ENCODE data around the gene CFAP100. TPM values are rescaled to one million over a fixed set of nuclear protein-coding genes. Genes with fewer than 3 reads are reported as not detected.

The CFAP100 gene
- total and polyA plus RNA-seq, 9 of the 15 experiments (the other 6 are each of a cell fraction or from before 2014, with no cell fraction given) = not detected

DNA sequence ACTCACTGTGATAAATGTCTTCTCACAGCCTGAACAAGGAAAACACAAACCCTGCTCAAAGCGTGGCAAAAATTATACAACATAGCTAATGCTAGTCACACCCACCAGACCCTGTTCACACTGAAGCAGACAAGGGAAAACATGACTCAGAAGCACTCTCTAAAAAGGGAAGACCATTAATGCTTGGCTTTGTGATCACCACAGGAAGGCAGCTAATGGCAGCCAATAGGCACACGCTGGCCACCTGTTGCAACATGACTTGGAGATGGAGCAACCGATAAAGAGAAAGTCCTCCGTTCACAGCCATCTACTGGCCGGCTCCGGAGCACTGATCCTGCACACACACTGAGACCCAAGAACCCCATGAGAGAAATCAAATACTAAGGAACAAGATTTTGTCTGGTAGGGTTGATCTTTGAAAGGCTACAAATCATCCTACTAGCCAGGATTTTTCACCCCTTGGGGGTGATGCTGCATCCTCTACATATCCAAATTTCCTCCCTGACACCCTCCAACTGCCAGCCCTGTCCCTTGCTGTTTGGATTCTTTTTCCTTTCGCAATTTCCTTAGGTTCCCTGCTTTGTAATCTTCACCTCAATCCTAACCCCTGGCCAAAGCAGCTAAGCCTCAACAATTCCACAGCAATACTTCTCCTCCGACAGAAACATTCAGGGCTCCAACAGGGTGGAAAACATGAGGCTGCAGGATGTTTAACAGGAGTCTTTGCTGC, 77.7 kb downstream of the CFAP100 start (continued):
- no peak for TF ChIP-seq EWSR1 (IDR thresholded peaks at IDR 0.05; ENCODE audit: borderline replicate concordance, low read depth, partially characterized antibody)
- TF ChIP-seq SPI1 (IDR thresholded peaks at IDR 0.05; ENCODE audit: borderline replicate concordance, low read depth, low read length) = peak; percentile 77; the same call in 1 of the 2 replicates
- no peak for TF ChIP-seq ZNF121 (CRISPR knock-in tag; conservative IDR thresholded peaks at IDR 0.05)
- TF ChIP-seq PPARD (CRISPR knock-in tag; IDR thresholded peaks at IDR 0.05) = no peak
- TF ChIP-seq XRCC4 (IDR thresholded peaks at IDR 0.05; ENCODE audit: extremely low read depth, insufficient read depth, insufficient read length) = no peak
- TF ChIP-seq, protein P1, sequence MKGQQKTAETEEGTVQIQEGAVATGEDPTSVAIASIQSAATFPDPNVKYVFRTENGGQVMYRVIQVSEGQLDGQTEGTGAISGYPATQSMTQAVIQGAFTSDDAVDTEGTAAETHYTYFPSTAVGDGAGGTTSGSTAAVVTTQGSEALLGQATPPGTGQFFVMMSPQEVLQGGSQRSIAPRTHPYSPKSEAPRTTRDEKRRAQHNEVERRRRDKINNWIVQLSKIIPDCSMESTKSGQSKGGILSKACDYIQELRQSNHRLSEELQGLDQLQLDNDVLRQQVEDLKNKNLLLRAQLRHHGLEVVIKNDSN (CRISPR knock-in tag; IDR thresholded peaks at IDR 0.05) = no peak
- TF ChIP-seq, protein P2, sequence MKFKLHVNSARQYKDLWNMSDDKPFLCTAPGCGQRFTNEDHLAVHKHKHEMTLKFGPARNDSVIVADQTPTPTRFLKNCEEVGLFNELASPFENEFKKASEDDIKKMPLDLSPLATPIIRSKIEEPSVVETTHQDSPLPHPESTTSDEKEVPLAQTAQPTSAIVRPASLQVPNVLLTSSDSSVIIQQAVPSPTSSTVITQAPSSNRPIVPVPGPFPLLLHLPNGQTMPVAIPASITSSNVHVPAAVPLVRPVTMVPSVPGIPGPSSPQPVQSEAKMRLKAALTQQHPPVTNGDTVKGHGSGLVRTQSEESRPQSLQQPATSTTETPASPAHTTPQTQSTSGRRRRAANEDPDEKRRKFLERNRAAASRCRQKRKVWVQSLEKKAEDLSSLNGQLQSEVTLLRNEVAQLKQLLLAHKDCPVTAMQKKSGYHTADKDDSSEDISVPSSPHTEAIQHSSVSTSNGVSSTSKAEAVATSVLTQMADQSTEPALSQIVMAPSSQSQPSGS (CRISPR knock-in tag; IDR thresholded peaks at IDR 0.05) = no peak
- TF ChIP-seq FOXJ2 (tag; IDR thresholded peaks at IDR 0.05) = no peak
- TF ChIP-seq ZBTB1 (CRISPR knock-in tag; IDR thresholded peaks at IDR 0.05; ENCODE audit: borderline replicate concordance, low read depth) = no peak
- peak; percentile 93 for TF ChIP-seq FOSL1 (tag; conservative IDR thresholded peaks at IDR 0.05)
- 0 out of 2 replicates have a peak, but pooled peaks have one; percentile 49 for TF ChIP-seq NBN (IDR thresholded peaks at IDR 0.05; ENCODE audit: low read depth)
- TF ChIP-seq, protein P3, sequence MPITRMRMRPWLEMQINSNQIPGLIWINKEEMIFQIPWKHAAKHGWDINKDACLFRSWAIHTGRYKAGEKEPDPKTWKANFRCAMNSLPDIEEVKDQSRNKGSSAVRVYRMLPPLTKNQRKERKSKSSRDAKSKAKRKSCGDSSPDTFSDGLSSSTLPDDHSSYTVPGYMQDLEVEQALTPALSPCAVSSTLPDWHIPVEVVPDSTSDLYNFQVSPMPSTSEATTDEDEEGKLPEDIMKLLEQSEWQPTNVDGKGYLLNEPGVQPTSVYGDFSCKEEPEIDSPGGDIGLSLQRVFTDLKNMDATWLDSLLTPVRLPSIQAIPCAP (CRISPR knock-in tag; IDR thresholded peaks at IDR 0.05; ENCODE audit: borderline replicate concordance) = no peak
- no peak for TF ChIP-seq ZNF384 (IDR thresholded peaks at IDR 0.05; ENCODE audit: low read depth, low read length)
- no peak for TF ChIP-seq POLR2A (conservative IDR thresholded peaks at IDR 0.05)
- TF ChIP-seq FOXK2 (conservative IDR thresholded peaks at IDR 0.05 in 1 of 2, IDR thresholded peaks at IDR 0.05 in 1 of 2; ENCODE audit: low read depth in 2 of 2) = peak in 1 of 2 experiments; percentile 78; a peak in 2 of 4 replicates
- TF ChIP-seq CAMTA2 (CRISPR knock-in tag; conservative IDR thresholded peaks at IDR 0.05) = no peak
- TF ChIP-seq, protein P4, sequence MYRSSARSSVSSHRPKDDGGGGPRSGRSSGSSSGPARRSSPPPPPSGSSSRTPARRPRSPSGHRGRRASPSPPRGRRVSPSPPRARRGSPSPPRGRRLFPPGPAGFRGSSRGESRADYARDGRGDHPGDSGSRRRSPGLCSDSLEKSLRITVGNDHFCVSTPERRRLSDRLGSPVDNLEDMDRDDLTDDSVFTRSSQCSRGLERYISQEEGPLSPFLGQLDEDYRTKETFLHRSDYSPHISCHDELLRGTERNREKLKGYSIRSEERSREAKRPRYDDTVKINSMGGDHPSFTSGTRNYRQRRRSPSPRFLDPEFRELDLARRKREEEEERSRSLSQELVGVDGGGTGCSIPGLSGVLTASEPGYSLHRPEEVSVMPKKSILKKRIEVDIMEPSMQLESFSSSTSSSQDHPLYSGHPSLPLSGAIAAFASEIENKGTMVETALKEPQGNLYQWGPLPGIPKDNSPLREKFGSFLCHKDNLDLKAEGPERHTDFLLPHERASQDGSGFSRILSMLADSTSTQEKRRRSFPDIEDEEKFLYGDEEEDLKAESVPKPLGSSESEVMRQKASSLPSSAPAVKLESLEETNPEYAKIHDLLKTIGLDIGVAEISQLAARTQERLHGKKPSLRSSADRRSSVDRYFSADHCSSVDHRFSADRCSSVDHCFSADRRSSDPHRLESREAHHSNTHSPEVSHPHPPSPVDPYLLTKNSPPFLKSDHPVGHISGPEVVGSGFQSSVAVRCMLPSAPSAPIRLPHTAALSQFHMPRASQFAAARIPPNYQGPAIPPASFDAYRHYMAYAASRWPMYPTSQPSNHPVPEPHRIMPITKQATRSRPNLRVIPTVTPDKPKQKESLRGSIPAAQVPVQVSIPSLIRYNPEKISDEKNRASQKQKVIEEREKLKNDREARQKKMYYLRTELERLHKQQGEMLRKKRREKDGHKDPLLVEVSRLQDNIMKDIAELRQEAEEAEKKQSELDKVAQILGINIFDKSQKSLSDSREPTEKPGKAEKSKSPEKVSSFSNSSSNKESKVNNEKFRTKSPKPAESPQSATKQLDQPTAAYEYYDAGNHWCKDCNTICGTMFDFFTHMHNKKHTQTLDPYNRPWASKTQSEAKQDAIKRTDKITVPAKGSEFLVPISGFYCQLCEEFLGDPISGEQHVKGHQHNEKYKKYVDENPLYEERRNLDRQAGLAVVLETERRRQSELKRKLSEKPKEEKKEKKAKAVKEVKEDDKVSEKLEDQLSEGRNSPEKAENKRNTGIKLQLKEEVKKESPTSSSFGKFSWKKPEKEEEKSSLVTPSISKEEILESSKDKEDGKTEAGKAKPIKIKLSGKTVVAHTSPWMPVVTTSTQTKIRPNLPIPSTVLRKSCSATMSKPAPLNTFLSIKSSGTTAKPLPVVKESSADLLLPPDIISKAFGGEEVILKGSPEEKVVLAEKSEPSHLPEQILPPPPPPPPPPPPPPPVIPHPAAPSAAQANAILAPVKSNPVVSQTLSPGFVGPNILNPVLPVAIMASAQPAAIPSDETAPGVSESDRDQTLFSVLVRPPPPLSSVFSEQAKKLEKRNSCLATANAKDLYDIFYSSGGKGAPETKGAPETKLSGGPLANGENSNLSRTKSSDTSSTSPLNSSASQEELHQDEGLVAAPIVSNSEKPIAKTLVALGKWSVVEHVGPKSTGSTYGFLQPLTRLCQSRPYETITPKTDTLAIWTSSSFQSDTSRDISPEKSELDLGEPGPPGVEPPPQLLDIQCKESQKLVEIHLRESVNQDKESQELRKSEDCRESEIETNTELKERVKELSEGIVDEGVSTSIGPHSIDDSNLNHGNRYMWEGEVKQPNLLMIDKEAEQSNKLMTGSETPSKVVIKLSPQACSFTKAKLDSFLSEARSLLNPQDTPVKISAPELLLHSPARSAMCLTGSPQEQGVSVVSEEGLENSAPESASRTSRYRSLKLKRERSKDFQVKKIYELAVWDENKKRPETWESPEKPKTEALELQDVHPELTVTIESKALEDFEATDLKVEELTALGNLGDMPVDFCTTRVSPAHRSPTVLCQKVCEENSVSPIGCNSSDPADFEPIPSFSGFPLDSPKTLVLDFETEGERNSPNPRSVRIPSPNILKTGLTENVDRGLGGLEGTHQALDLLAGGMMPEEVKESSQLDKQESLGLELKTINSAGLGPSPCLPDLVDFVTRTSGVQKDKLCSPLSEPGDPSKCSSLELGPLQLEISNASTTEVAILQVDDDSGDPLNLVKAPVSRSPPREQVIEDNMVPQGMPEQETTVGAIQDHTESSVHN (IDR thresholded peaks at IDR 0.05; ENCODE audit: borderline replicate concordance in 1 of 2, low read depth in 1 of 2) = no peak

All from K562 (cell line).